HEK293 (cell line): ENCODE measurements around the gene CDC14A.

Experiments used
- ZFP3 ChIP-seq: fragments of 450-650 bp; formaldehyde crosslinking; IDR thresholded peaks from 2 replicates; pipeline ENCODE4 v1.5.1; 2016; ENCODE audit warnings: low read depth, missing biosample characterization, missing genetic modification characterization
- ZNF19 ChIP-seq: fragments of 450-650 bp; formaldehyde crosslinking; IDR thresholded peaks from 2 replicates; pipeline ENCODE4; 2016; ENCODE audit warnings: missing biosample characterization, missing genetic modification characterization, low read depth
- TF ChIP-seq, protein P1 (sequence below): fragments of 450-650 bp; formaldehyde crosslinking; IDR thresholded peaks from 2 replicates; pipeline ENCODE4 v1.5.1; 2016; ENCODE audit warnings: missing biosample characterization, missing genetic modification characterization

GRCh38 chr1:100328133-100328532 lies 24.2 kb upstream of the CDC14A start:
- TF ChIP-seq, protein P1, sequence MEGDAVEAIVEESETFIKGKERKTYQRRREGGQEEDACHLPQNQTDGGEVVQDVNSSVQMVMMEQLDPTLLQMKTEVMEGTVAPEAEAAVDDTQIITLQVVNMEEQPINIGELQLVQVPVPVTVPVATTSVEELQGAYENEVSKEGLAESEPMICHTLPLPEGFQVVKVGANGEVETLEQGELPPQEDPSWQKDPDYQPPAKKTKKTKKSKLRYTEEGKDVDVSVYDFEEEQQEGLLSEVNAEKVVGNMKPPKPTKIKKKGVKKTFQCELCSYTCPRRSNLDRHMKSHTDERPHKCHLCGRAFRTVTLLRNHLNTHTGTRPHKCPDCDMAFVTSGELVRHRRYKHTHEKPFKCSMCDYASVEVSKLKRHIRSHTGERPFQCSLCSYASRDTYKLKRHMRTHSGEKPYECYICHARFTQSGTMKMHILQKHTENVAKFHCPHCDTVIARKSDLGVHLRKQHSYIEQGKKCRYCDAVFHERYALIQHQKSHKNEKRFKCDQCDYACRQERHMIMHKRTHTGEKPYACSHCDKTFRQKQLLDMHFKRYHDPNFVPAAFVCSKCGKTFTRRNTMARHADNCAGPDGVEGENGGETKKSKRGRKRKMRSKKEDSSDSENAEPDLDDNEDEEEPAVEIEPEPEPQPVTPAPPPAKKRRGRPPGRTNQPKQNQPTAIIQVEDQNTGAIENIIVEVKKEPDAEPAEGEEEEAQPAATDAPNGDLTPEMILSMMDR: no peak
- no peak for TF ChIP-seq ZNF19
- TF ChIP-seq ZFP3: no peak
